HG02571 (cell line): ENCODE measurements around the gene RESP18.
A peak's percentile ranks its signal among the peaks of the same experiment; 100 is the strongest.
"Not testable (repeated sequence)": the region's sequence is repeated elsewhere in the genome, so short reads cannot be mapped to it uniquely, and the experiment has no call there.

ENCODE experiments used
- ATAC-seq: cut with Tn5 transposase; IDR thresholded peaks from one replicate; pipeline ENCODE4 v1.9.1; 2021; ENCODE audit warnings: mild to moderate bottlenecking, moderate library complexity; ENCODE audit not compliant: unreplicated experiment

The RESP18 gene

GRCh38 chr2:219292616-219293015, 39.9 kb downstream of the RESP18 start:
- ATAC-seq = no peak

GRCh38 chr2:219291910-219292490, 40.5 kb downstream of the RESP18 start:
- ATAC-seq = no peak

GRCh38 chr2:219291394-219291793, 41.1 kb downstream of the RESP18 start:
- no peak for ATAC-seq

GRCh38 chr2:219290381-219291171, 42.0 kb downstream of the RESP18 start:
- ATAC-seq = no peak

GRCh38 chr2:219289537-219290361, 42.8 kb downstream of the RESP18 start:
- no peak for ATAC-seq

GRCh38 chr2:219289195-219289536, 43.4 kb downstream of the RESP18 start:
- no peak for ATAC-seq

- ATAC-seq = no peak
These were observed 44.8 kb downstream of the RESP18 start for GRCh38 chr2:219287580-219288265.

GRCh38 chr2:219287116-219287440, 45.5 kb downstream of the RESP18 start:
- not testable (repeated sequence) for ATAC-seq

GRCh38 chr2:219286436-219287115, 46.0 kb downstream of the RESP18 start:
- no peak for ATAC-seq

GRCh38 chr2:219285894-219286425, 46.6 kb downstream of the RESP18 start:
- ATAC-seq = no peak

GRCh38 chr2:219285373-219285735, 47.2 kb downstream of the RESP18 start:
- ATAC-seq = no peak

- ATAC-seq = no peak
These were observed 47.8 kb downstream of the RESP18 start for GRCh38 chr2:219284501-219285372.

- ATAC-seq = no peak
These were observed 49.5 kb downstream of the RESP18 start for GRCh38 chr2:219282943-219283581.

- no peak for ATAC-seq
These were observed 50.2 kb downstream of the RESP18 start for GRCh38 chr2:219282375-219282774.

- ATAC-seq = no peak
These were observed 51.0 kb downstream of the RESP18 start for GRCh38 chr2:219281588-219281987.

- ATAC-seq = no peak
These were observed 51.9 kb downstream of the RESP18 start for GRCh38 chr2:219280651-219281050.

- no peak for ATAC-seq
These were observed 52.5 kb downstream of the RESP18 start for GRCh38 chr2:219279916-219280516.

GRCh38 chr2:219279151-219279915, 53.2 kb downstream of the RESP18 start, which contains the start of gene DNAJB2:
Gene DNAJB2, plus strand, starts transcription at chr2:219279366. Its CDS starts 468 bp downstream, at chr2:219279834.
- peak; percentile 84 for ATAC-seq
